Stomach (tissue), 4 donors: ENCODE results near the gene CDHR5.

Experiments
- CTCF ChIP-seq, 7 experiments: fragments of 450-650 bp in 4 of 7; fragments of 200-600 bp in 3 of 7; sonication (generic) in 3 of 7; IDR thresholded peaks; one replicate each; pipeline ENCODE4 v1.5.1; 2016 to 2019; ENCODE audit warnings: antibody characterized with exemption in 7 of 7, control low read depth in 2 of 7, mild to moderate bottlenecking in 1 of 7
- EP300 ChIP-seq: sonication (generic); formaldehyde crosslinking; IDR thresholded peaks from one replicate; pipeline ENCODE4 v1.6.1; 2017; ENCODE audit warnings: antibody characterized with exemption

GRCh38 chr11:653837-654236 lies 29.1 kb upstream of the CDHR5 start:
- TF ChIP-seq CTCF (IDR thresholded peaks at IDR 0.05) (no peak), EP300 (no peak)
